Ovary (tissue), 3 donors: ENCODE results near the gene PRSS1.
"Not testable (repeated sequence)": the region's sequence is repeated elsewhere in the genome, so short reads cannot be mapped to it uniquely, and the experiment has no call there.

ENCODE experiments used
- POLR2A ChIP-seq: fragments of 450-650 bp; IDR thresholded peaks from one replicate; pipeline ENCODE4 v1.6.1; 2017; ENCODE audit warnings: antibody characterized with exemption, mild to moderate bottlenecking, moderate library complexity
- TF ChIP-seq, protein P1 (sequence below), 3 donors: fragments of 450-650 bp in 2 of 3; fragments of 200-600 bp in 1 of 3; IDR thresholded peaks; one replicate each; pipeline versions ENCODE4 v1.5.1 to v1.8.0; 2016 to 2022; ENCODE audit warnings: antibody characterized with exemption in 3 of 3, mild to moderate bottlenecking in 1 of 3
- donor health status: DM: no; HTN: no; CAD: no.

DNA sequence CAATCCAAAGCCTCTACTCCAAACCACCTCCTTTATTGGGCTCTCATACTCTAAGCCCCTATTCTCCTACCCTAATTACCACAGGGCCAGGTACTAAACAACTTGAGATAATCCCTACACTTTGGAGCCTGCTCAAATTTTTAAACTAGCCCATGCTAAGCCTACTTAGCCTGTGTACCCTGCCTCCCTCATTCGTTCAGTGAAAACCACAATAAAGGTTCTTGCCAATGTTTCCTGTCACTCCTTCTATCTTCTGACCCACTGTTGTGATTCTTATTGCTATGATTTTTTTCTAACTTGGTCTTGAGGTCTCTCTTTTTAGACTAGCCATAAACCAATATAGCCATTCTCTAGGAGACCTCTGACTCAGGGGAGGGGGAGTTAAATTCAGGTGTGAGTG lies 48.3 kb upstream of the PRSS1 start:
- TF ChIP-seq POLR2A: not testable (repeated sequence)
- TF ChIP-seq, protein P1, sequence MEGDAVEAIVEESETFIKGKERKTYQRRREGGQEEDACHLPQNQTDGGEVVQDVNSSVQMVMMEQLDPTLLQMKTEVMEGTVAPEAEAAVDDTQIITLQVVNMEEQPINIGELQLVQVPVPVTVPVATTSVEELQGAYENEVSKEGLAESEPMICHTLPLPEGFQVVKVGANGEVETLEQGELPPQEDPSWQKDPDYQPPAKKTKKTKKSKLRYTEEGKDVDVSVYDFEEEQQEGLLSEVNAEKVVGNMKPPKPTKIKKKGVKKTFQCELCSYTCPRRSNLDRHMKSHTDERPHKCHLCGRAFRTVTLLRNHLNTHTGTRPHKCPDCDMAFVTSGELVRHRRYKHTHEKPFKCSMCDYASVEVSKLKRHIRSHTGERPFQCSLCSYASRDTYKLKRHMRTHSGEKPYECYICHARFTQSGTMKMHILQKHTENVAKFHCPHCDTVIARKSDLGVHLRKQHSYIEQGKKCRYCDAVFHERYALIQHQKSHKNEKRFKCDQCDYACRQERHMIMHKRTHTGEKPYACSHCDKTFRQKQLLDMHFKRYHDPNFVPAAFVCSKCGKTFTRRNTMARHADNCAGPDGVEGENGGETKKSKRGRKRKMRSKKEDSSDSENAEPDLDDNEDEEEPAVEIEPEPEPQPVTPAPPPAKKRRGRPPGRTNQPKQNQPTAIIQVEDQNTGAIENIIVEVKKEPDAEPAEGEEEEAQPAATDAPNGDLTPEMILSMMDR (IDR thresholded peaks at IDR 0.05): not testable (repeated sequence)
